A673 (cell line): ENCODE measurements around the gene DMBT1. TPM values are rescaled to one million over a fixed set of nuclear protein-coding genes. Genes with fewer than 3 reads are reported as not detected.

Source experiments
- BruUV-seq: library from RNA; stranded (reverse); fragments of 400-500 nt; replicated peaks from 2 replicates; lab custom pipeline; 2021; lab: Mats Ljungman, UMichigan
- CTCF ChIA-PET: fragments of 300-600 bp; sonication (Branson Sonifier 250); formaldehyde crosslinking; loops from one replicate; lab custom pipeline; 2022; ENCODE audit warnings: antibody characterized with exemption; lab: Charles Lee
- POLR2A ChIA-PET: fragments of 300-600 bp; sonication (Branson Sonifier 250); formaldehyde crosslinking; loops from one replicate; lab custom pipeline; 2022; ENCODE audit warnings: antibody characterized with exemption; ENCODE audit not compliant: low non-redundant PET; lab: Charles Lee
- DNase-seq: peaks from one replicate; pipeline ENCODE4 v3.0.0-alpha.2; 2015; ENCODE audit warnings: low spot score
- H3K27ac ChIP-seq: fragments of 200-600 bp; sonication (generic); 2 replicates; pipeline ENCODE4 v1.5.1; 2016; ENCODE audit warnings: mixed run types, low read depth, mild to moderate bottlenecking, mixed read lengths, antibody characterized with exemption, low read length; ENCODE audit not compliant: poor library complexity, severe bottlenecking
- H3K27me3 ChIP-seq: fragments of 200-600 bp; sonication (generic); replicated peaks from 2 replicates; pipeline ENCODE4 v1.6.1; 2017; ENCODE audit warnings: mixed run types, low read depth, mild to moderate bottlenecking, mixed read lengths, antibody characterized with exemption, low read length; ENCODE audit not compliant: insufficient read depth, poor library complexity
- H3K36me3 ChIP-seq: fragments of 200-600 bp; sonication (generic); 2 replicates; pipeline ENCODE4 v1.6.1; 2016; ENCODE audit warnings: mixed run types, mild to moderate bottlenecking, mixed read lengths, antibody characterized with exemption, low read length; ENCODE audit not compliant: insufficient read depth, poor library complexity, severe bottlenecking
- H3K4me1 ChIP-seq: fragments of 200-600 bp; sonication (generic); 2 replicates; pipeline ENCODE4 v1.6.1; 2017; ENCODE audit warnings: mixed run types, mild to moderate bottlenecking, mixed read lengths, antibody characterized with exemption, low read length; ENCODE audit not compliant: insufficient read depth, poor library complexity, severe bottlenecking
- H3K4me3 ChIP-seq: fragments of 200-600 bp; sonication (generic); 2 replicates; pipeline ENCODE4 v1.5.1; 2016; ENCODE audit warnings: low read depth, mixed run types, mild to moderate bottlenecking, mixed read lengths, low read length; ENCODE audit not compliant: poor library complexity, severe bottlenecking
- H3K9me3 ChIP-seq: fragments of 200-600 bp; sonication (generic); 2 replicates; pipeline ENCODE4 v1.6.1; 2016; ENCODE audit warnings: mixed run types, low read depth, mild to moderate bottlenecking, mixed read lengths, antibody characterized with exemption, low read length; ENCODE audit not compliant: poor library complexity, severe bottlenecking
- EZH2 ChIP-seq: fragments of 200-600 bp; sonication (generic); IDR thresholded peaks from 2 replicates; pipeline ENCODE4 v1.6.1; 2017; ENCODE audit warnings: borderline replicate concordance, low read depth, mild to moderate bottlenecking, mixed read lengths, antibody characterized with exemption, low read length; ENCODE audit not compliant: poor library complexity, severe bottlenecking
- intact Hi-C: fragments of 100-400 bp; cut with micrococcal nuclease; formaldehyde crosslinking; loops from one replicate; pipeline ENCODE4 v1.10.0; 2022; ENCODE audit not compliant: unreplicated experiment
- total RNA-seq: library from RNA; stranded (reverse); gene quantifications from 2 replicates; pipeline ENCODE4 v1.2.3, GENCODE V29; 2021
- TF ChIP-seq, protein P1 (sequence below): fragments of 300-800, 200-600 bp; sonication (generic); conservative IDR thresholded peaks from 2 replicates; pipeline ENCODE4 v1.5.1; 2017; ENCODE audit warnings: low read depth, mild to moderate bottlenecking, antibody characterized with exemption, low read length, moderate library complexity, mixed read lengths

DMBT1 gene
- total RNA-seq, 1 experiment from 2014 or later = not detected

DNA sequence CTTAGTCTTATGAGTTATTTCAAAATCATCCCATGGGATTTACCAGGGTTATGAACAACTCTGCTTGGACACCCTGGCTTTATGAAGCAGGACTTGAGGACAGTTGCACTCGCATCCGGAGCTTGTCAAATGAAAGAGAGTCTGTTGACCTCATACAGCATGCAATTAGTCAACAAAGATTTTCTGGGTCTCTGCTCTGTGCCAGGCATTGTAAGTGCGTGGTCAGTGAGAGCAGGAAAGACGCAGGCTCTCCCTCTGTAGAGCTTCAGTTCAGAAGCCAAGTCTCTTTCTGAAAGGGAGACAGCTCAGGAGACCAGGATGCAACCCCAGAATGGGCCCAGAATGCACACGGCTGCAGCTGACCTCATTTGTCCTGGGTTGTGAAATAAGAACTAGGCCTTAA lies 45.5 kb upstream of the DMBT1 start:
- ChIA-PET POLR2A (no interaction called here), CTCF (no interaction called here)
- BruUV-seq = no TSS peak
- H3K9me3 ChIP-seq = no peaks in the 10 kb centered on the region
- H3K27ac ChIP-seq = no peak overlapping the region
- no peak overlapping the region for H3K4me3 ChIP-seq
- intact Hi-C loops = no loop called here
- no peaks in the 10 kb centered on the region for H3K4me1 ChIP-seq
- TF ChIP-seq, protein P1, sequence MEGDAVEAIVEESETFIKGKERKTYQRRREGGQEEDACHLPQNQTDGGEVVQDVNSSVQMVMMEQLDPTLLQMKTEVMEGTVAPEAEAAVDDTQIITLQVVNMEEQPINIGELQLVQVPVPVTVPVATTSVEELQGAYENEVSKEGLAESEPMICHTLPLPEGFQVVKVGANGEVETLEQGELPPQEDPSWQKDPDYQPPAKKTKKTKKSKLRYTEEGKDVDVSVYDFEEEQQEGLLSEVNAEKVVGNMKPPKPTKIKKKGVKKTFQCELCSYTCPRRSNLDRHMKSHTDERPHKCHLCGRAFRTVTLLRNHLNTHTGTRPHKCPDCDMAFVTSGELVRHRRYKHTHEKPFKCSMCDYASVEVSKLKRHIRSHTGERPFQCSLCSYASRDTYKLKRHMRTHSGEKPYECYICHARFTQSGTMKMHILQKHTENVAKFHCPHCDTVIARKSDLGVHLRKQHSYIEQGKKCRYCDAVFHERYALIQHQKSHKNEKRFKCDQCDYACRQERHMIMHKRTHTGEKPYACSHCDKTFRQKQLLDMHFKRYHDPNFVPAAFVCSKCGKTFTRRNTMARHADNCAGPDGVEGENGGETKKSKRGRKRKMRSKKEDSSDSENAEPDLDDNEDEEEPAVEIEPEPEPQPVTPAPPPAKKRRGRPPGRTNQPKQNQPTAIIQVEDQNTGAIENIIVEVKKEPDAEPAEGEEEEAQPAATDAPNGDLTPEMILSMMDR = no peak
- no peak for TF ChIP-seq EZH2
- no peak for DNase-seq
- H3K27me3 ChIP-seq = no peaks in the 10 kb centered on the region
- no peaks in the 10 kb centered on the region for H3K36me3 ChIP-seq

DNA sequence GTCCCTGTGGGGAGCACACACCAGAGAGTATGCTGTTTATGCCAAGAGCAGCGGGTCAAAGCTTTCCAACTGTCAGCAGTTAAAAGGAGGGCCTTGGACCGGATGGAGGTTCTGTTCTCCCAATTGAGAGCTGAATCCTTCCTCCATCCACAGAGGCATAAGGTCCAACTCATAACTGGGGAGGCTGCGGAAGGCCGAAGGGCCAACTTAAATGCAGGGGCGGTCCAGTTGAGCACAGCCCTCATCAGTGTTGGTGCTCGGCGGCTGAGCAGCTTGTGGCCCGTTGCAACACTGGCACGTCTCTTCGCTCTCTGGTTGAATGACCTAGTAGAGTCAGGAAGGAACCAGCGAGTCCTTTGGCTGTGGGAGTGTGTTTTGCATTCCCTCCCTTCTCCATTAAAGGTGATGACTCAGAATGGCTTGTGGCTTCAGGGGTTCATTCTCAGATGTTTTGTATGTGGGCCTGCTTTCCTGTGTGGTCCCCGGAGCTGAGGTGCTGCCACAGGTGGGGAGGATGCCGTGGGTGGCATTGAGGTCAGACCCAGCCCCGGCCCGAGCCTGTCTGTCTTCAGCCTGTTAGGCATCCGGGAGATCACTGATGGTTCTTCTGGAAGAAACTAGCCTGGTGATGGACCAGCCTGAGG lies 44.8 kb upstream of the DMBT1 start:
- POLR2A ChIA-PET = no interaction called here
- Histone ChIP-seq H3K4me3 (no peak overlapping the region), H3K27me3 (no peaks in the 10 kb centered on the region), H3K36me3 (no peaks in the 10 kb centered on the region), H3K27ac (no peak overlapping the region), H3K4me1 (no peaks in the 10 kb centered on the region), H3K9me3 (no peaks in the 10 kb centered on the region)
- CTCF ChIA-PET = no interaction called here
- intact Hi-C loops = no loop called here
- no TSS peak for BruUV-seq
- TF ChIP-seq EZH2 = no peak
- TF ChIP-seq, protein P1 = no peak
- DNase-seq = no peak

DNA sequence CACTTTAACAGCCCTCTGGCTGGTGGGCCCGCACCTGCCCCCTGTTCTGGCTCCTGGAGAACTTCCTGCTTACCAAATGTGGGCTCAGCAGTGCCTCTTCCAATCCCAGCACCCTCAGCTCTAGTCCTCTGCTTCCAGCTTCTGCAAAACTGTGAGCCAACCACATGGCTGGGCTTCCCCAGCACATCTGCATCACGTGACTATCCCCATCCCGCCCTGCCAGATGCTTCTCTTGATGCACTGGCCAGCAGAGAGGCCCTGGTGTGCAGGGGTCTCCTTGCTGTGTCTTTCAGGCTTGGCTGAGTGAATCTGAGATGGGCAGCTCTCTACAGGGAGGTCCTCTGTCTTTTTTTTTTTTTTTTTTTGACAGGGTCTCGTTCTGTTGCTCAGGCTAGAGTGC lies 43.8 kb upstream of the DMBT1 start:
- no TSS peak for BruUV-seq
- TF ChIP-seq EZH2 = no peak
- TF ChIP-seq, protein P1 = no peak
- ChIA-PET POLR2A (no interaction called here), CTCF (no interaction called here)
- intact Hi-C loops = no loop called here
- no peaks in the 10 kb centered on the region for H3K9me3 ChIP-seq
- H3K36me3 ChIP-seq = no peaks in the 10 kb centered on the region
- no peaks in the 10 kb centered on the region for H3K27me3 ChIP-seq
- H3K4me1 ChIP-seq = no peaks in the 10 kb centered on the region
- no peak for DNase-seq
- no peak overlapping the region for H3K27ac ChIP-seq
- no peak overlapping the region for H3K4me3 ChIP-seq
